Testis (tissue), 2 donors: Measurements from ENCODE around the gene ZNF800.

Experiments
- POLR2A ChIP-seq: fragments of 450-650 bp; IDR thresholded peaks from one replicate; pipeline ENCODE4 v1.6.1; 2017; ENCODE audit warnings: antibody characterized with exemption, mild to moderate bottlenecking, moderate library complexity
- TF ChIP-seq, protein P1 (sequence below), 3 experiments: fragments of 450-650 bp in 2 of 3; fragments of 200-600 bp in 1 of 3; sonication (generic) in 1 of 3; IDR thresholded peaks; one replicate each; pipeline ENCODE4 v1.5.1; 2016 to 2019; ENCODE audit warnings: antibody characterized with exemption in 3 of 3, mild to moderate bottlenecking in 2 of 3, moderate library complexity in 1 of 3

DNA sequence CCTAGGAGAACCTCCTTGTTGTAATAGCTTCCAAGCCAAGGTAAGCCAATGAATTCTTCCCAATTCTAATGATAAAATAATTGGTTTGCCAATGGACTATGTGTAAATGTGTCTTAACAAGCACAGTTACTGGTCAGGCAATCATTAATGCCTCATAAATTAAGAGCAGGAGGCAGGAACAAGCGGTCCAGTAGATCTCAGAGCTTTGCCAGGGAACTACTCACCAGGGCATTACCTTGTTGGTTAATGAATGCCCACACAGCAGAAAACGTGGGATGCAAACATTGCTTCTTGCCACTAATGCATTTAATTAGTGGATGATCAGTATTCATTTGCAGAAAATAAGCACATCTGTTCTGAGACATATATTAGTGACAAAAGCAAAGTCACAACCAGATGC lies 26.7 kb upstream of the ZNF800 start:
- TF ChIP-seq, protein P1, sequence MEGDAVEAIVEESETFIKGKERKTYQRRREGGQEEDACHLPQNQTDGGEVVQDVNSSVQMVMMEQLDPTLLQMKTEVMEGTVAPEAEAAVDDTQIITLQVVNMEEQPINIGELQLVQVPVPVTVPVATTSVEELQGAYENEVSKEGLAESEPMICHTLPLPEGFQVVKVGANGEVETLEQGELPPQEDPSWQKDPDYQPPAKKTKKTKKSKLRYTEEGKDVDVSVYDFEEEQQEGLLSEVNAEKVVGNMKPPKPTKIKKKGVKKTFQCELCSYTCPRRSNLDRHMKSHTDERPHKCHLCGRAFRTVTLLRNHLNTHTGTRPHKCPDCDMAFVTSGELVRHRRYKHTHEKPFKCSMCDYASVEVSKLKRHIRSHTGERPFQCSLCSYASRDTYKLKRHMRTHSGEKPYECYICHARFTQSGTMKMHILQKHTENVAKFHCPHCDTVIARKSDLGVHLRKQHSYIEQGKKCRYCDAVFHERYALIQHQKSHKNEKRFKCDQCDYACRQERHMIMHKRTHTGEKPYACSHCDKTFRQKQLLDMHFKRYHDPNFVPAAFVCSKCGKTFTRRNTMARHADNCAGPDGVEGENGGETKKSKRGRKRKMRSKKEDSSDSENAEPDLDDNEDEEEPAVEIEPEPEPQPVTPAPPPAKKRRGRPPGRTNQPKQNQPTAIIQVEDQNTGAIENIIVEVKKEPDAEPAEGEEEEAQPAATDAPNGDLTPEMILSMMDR (IDR thresholded peaks at IDR 0.05): no peak
- no peak for TF ChIP-seq POLR2A
